Ishikawa (cell line): ENCODE data around the gene GBGT1.

Source experiments
- CEBPB ChIP-seq: IDR thresholded peaks from 2 replicates; pipeline ENCODE4 v1.6.1; 2012
- FOXM1 ChIP-seq: IDR thresholded peaks from 2 replicates; pipeline ENCODE4 v1.6.1; 2012; ENCODE audit warnings: low read depth, borderline replicate concordance
- TAF1 ChIP-seq: IDR thresholded peaks from 2 replicates; pipeline ENCODE4 v1.6.1; 2012; ENCODE audit warnings: low read depth, mild to moderate bottlenecking

DNA sequence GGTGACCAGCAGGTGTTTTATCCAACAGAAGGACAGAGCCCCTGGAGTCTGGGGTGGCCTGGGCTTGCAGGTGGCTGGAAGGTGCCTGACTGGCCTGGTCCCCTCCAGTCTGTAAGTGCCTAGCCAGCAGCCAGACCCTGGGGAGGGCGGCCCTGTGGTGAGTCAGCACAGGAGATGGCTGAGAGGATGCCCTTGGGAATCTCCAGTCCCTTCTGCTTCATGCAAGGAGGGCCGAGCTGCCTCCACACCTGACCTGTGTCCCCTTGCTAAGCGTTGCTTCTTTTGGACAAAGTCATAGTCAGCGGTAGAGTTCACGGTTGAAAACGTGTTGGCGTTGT is 25.1 kb upstream of the GBGT1 start:
- TF ChIP-seq FOXM1 (no peak), CEBPB (no peak), TAF1 (no peak)
